SIG-M5 treated with dmso at 0.1 percent for 504 hours (cell line): ENCODE results near the gene SRGAP2B.
"Not testable (repeated sequence)": the region's sequence is repeated elsewhere in the genome, so short reads cannot be mapped to it uniquely, and the experiment has no call there.

Experiments
- DNase-seq: peaks from one replicate; lab custom pipeline; 2025; ENCODE audit not compliant: unreplicated experiment; lab: John Stamatoyannopoulos, UW

Gene SRGAP2B

DNA sequence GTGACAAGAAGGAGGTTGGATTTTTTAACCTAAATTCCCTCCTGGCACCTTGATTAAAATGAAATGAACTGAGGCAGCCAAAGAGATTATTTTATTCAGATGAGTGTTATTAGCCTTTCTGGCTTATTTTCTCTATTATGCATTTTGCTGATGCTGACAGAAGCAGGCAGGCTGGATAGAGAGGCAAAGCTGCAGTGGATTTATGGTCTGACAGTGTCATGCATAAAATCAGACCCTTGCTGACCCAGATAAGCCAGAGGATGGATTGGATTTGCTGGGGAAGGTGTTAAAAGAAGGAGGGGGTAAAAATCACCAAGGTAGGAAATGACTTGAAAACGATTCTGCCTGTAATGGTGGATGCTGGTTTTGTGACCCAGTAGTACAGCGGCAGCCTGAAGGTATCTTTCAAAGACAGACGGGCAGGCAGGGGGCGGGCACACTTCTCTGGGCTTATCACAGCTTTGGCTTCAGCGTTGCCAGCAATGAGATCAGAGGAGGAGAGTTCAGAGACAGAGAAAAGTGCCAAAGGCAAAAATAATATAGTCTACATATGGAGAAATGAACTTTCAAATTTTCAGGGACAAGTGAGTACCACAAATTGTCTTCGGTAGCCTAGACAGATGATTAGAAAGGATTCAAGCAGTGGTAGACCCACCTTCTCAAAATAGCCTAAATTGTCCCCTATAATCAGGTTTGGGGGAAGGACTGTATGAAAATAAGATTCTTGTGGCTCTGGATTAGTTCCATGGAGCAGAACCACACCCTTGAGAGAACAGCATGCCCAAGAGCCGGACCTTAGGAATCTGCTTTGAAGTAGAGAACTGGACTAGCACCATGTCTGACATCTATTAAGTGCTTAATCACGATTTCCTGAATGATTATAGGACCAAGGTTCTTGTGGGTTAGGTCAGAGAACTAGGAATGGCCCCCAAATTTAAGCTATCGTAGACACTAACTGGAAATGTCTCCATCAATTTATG is 133.2 kb downstream of the SRGAP2B start:
- not testable (repeated sequence) for DNase-seq

GRCh38 chr1:144960929-144961488 is 134.1 kb downstream of the SRGAP2B start:
- not testable (repeated sequence) for DNase-seq

GRCh38 chr1:144948390-144948789 is 146.7 kb downstream of the SRGAP2B start:
- not testable (repeated sequence) for DNase-seq

DNA sequence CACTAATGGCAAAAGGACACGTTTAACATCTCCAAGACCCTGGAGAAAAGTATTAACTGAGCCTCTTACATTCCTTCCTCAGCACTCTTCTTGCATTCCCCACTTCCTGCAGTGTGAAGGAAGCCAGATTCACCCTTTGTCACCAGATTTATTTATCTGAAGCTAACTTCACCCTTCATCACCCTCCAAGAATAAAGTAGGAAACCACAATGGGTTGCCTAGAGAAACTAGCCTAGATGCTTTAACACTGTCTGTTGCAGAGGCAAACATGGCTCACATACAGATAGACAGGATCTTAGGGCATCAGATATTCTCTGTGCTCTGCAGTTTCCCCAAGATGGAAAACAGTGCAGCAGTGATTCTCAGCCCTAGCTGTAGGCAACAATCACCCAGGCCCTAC is 147.6 kb downstream of the SRGAP2B start:
- not testable (repeated sequence) for DNase-seq

GRCh38 chr1:144946525-144947480 is 148.3 kb downstream of the SRGAP2B start:
- not testable (repeated sequence) for DNase-seq

DNA sequence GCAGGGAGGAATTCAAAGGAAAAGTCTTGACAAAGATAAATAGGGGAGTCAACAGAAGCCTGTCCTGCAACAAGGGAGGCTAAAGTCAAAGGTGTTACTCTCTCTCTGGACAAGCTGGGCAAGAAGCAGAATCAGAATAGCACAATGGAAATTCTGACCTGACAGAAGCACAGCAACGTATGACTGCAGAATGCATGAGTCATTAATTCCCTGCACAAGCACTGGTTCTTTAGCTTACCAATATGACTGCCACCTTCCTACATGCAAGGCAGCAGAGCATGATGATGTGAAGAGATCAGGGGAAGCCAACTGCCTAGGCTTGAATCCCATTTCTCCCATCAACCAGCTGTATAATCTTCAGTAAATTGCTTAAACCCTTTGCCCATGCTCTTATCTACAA is 153.4 kb downstream of the SRGAP2B start:
- not testable (repeated sequence) for DNase-seq

DNA sequence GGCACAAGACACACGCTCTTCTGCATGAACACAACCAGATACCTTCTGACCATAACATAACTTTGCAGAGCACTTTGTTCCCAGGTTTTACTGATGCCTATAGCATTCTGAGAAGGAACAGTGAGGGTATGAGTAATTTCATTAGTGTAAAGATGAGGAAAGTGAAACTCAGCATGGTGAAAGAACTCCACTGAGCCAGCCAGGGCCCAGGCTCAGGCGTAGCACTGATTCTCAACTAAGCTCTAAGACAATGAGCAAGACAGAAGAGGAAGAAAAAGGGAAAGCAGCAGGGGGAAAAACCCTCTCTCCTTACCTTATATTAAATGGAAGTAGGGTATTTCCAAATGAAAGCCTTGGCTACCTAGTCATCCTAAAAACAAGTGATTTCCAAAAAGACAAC is 155.1 kb downstream of the SRGAP2B start:
- DNase-seq: not testable (repeated sequence)

DNA sequence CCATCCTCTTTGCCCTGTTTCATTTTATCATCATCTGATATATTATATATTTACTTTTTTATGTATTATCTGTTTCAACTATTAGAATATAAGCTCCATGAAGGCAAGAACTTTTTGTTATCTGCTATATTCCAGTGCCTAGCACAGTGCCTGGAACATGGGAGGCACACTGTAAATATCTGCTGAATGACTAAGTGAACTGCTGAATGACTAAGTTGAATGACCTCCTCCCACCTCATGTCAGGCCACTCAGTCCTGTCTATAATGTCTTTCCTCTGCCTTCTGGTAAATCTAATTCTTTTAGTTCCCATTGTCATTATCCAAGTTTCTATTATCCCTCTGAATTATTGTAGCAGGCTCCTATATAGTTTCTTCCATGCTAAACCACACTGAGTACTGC is 156.5 kb downstream of the SRGAP2B start:
- not testable (repeated sequence) for DNase-seq

DNA sequence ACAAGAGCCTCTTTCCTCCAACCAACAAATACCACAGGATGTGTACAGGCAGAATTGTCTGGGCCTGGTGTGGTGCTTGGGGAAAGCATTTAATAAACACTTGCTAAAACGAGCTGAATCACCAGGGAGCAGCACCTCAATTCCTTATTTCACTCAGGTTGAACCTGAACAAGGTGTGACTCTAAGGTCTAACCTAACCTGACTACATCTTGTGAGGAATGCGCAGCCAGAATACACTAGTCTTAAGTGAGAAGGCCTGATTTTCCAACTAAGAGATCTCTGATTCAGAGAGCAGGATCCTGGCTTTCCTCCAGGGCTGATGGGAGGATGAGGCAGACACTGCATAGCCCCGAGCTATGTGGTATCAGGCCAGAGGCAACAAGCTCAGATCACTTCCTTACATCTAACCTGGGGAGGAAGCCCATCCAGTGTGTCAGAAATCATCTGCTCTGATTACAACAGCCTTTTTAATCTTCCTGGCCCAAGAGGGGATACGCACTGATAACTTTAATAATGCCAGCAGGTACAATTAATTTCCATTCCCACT is 158.9 kb downstream of the SRGAP2B start:
- not testable (repeated sequence) for DNase-seq

DNA sequence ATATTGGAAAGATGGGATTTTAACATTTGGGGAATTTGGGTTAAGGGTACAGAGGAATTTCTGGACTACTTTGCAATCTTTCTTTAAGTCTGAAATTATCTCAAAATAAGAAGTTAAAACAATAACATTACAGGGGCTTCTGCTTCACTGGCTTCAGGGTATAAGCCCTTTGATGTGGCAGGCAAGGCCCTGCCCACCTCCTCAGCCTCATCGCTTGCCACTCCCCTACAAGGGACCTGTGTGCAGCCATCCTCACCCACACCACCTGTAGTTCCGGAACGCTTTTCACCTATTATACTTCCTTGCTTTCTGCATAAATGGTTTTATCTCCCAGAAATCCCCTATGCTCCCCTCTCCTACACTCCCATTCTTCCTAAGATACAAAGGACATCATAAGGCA is 159.8 kb downstream of the SRGAP2B start:
- not testable (repeated sequence) for DNase-seq

- DNase-seq: not testable (repeated sequence)
Measured at GRCh38 chr1:144933014-144933413, 162.1 kb downstream of the SRGAP2B start.

- not testable (repeated sequence) for DNase-seq
Measured at GRCh38 chr1:144932153-144932552, 163.0 kb downstream of the SRGAP2B start.

- not testable (repeated sequence) for DNase-seq
Measured at GRCh38 chr1:144931553-144931952, 163.6 kb downstream of the SRGAP2B start.

DNA sequence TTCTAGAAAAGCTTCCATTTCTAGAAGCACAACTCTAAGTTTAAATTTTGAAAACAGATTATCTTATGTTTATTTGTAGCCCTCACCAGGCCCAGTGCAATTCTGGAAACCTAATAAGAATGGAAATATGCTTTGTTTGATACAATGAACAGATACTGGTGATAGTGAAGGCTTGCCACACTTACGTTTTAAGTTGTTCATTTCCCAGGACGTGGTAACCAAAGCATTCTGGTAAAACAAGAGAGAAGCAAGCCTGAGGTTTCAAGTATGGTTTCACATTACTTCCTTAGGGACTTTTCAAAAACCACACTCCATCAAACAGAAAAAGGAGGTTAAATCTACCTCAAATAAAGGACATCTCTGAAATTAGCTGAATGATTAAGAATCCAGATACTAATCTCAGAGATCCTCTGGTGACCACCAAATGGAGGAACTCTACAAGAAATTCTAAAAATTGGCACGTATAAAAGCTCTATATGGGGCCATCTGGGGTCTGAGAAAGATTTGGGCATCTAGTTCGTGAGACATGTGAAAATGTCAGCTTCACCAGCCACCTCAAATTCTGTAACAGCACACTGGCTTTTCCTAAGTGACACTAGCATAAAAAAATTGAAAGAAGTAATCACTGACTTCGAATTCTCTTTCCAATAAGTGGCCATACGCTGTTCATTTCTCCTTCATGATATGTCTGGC is 164.9 kb downstream of the SRGAP2B start:
- not testable (repeated sequence) for DNase-seq

GRCh38 chr1:144927292-144927691 is 167.8 kb downstream of the SRGAP2B start:
- not testable (repeated sequence) for DNase-seq

DNA sequence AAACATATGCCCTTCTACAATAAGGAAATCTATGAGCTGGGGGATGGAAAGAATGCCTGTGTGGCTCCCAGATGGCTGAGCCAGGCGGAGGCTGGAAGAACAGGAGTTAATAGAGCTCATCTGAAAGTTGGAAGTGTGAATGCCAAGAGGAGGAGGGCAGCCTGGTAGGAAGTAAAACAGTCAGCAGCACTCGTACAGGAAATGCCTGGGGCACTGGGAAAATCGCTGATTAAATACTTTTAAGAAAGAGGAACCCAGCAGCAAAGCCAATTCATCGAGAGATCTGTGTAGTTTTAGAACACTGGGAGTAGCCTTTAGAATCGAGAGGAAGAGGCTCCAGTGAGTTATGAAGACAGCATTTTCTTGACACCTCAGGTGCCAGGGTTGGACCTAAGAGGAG is 171.5 kb downstream of the SRGAP2B start:
- DNase-seq: not testable (repeated sequence)

DNA sequence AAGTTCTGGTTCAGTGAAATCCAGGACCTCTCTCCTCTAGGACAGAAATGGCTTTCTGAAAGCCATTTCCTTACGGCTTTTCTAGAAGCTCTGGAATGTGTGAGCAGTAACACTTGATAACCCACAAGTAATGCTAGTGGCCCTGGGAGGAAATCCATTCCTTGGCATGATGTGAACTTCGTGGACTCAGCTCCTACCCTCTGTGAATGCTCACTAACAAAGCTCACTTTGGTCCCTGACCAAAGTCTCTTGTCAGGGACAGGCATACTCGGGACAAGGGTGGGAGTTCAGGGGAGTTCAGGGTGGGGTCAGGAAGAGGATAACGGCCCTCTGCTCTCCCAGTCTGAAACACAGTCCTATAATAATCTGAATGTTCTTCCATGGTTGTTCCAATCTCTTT is 172.3 kb downstream of the SRGAP2B start:
- not testable (repeated sequence) for DNase-seq

DNA sequence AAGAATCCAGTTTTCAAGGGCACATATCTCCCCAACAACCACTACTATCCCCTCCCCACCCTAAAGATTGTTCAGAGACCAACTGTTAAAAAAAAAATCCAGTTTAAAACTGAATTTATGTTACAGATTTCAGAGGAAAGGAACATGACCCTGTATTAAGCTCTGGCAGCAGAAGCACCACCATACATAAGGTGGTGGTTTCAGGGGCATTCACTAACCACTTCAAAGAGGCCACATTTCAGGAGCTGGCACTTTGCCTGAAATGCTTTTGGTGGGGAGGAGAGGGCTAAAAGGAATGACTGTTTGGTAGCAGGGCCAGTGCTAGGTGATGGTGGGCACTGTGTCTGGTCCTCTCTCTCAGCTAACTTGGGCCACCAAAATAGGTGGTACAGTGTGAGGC is 176.0 kb downstream of the SRGAP2B start:
- DNase-seq: not testable (repeated sequence)

DNA sequence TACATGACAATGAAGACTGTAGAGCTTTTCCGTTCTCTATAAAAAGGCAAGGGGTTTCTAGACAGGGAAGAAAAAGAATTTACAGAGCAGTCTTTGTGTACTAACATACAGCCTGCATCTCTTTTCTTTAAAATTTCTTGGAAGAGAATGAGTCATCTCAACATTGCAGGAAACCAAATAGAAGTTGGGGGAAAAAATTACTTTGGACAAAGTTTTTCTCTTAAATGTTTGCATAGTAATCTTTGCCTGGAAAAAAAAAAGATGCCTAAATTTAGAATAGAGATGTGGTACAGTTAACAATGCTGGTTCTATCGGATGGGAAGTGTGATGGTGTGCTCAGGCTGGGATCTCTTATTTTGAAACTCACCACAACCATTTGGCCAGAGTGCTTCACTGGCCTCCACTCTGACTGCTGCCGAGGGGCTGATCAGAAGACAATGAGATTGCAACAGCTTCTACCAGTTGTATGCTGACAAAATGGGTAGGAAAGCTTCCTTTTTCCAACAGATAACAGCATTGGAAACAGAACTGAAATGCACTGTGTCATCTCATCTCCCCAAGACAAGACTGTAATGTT is 177.0 kb downstream of the SRGAP2B start:
- DNase-seq: not testable (repeated sequence)
